ENCODE data around the gene ST8SIA5. TPM values are rescaled to one million over a fixed set of nuclear protein-coding genes. Genes with fewer than 3 reads are reported as not detected.

The ST8SIA5 gene
- total and polyA plus RNA-seq, 4 donors = 0.06 to 0.09 (median 0.08) TPM

GRCh38 chr18:46723856-46724415 is 32.9 kb downstream of the ST8SIA5 start:
- no peak for DNase-seq

GRCh38 chr18:46722051-46722450 is 34.8 kb downstream of the ST8SIA5 start:
- DNase-seq (no peak), ATAC-seq (ENCODE audit: insufficient read depth, low FRiP score) (no peak)
- peaks cover 0 to 3% (median 0%) of the 10 kb centered on the region in 5 donors for H3K4me1 ChIP-seq (ENCODE audit: control insufficient read depth in 5 of 5, insufficient read depth in 5 of 5, low read length in 5 of 5)
- H3K36me3 ChIP-seq (ENCODE audit: control insufficient read depth in 4 of 4, insufficient read depth in 4 of 4, low read length in 4 of 4) = no peaks in the 10 kb centered on the region
- peaks cover 0 to 2% (median 0%) of the 10 kb centered on the region in 3 donors for H3K27me3 ChIP-seq (ENCODE audit: control insufficient read depth in 3 of 3, insufficient read depth in 3 of 3, low read length in 2 of 3)
- no peak for TF ChIP-seq CTCF (IDR thresholded peaks at IDR 0.05; ENCODE audit: control extremely low read depth, extremely low read depth)
- WGBS, 2 donors = 63 to 77% methylated on average over 5 of the region's 5 CpGs
- peaks cover 0 to 3% (median 0%) of the 10 kb centered on the region in 4 donors for H3K9me3 ChIP-seq (ENCODE audit: control insufficient read depth in 4 of 4, insufficient read depth in 3 of 4, low read length in 3 of 4)
- no peak overlapping the region for H3K4me3 ChIP-seq
- H3K9ac ChIP-seq (ENCODE audit: insufficient read depth in 1 of 2, low read length in 2 of 2) = no peak overlapping the region
- H3K27ac ChIP-seq (ENCODE audit: low read depth in 1 of 2, low read length in 1 of 2) = no peak overlapping the region

More at GRCh38 chr18:46723856-46724415, 32.9 kb downstream of the ST8SIA5 start:
- no peak for ATAC-seq (ENCODE audit: insufficient read depth, low FRiP score)
- H3K4me1 ChIP-seq (ENCODE audit: control insufficient read depth in 5 of 5, insufficient read depth in 5 of 5, low read length in 5 of 5) = peaks cover 0 to 3% (median 0%) of the 10 kb centered on the region in 5 donors
- H3K9ac ChIP-seq (ENCODE audit: insufficient read depth in 1 of 2, low read length in 2 of 2) = no peak overlapping the region
- TF ChIP-seq CTCF (IDR thresholded peaks at IDR 0.05; ENCODE audit: control extremely low read depth, extremely low read depth) = no peak
- H3K36me3 ChIP-seq (ENCODE audit: control insufficient read depth in 4 of 4, insufficient read depth in 4 of 4, low read length in 4 of 4) = no peaks in the 10 kb centered on the region
- peaks cover 0 to 2% (median 0%) of the 10 kb centered on the region in 3 donors for H3K27me3 ChIP-seq (ENCODE audit: control insufficient read depth in 3 of 3, insufficient read depth in 3 of 3, low read length in 2 of 3)
- WGBS, 2 donors = 84 to 94% methylated on average over 4 of the region's 4 CpGs
- peaks cover 0 to 3% (median 0%) of the 10 kb centered on the region in 4 donors for H3K9me3 ChIP-seq (ENCODE audit: control insufficient read depth in 4 of 4, insufficient read depth in 3 of 4, low read length in 3 of 4)
- H3K27ac ChIP-seq (ENCODE audit: low read depth in 1 of 2, low read length in 1 of 2) = no peak overlapping the region
- no peak overlapping the region for H3K4me3 ChIP-seq

DNA sequence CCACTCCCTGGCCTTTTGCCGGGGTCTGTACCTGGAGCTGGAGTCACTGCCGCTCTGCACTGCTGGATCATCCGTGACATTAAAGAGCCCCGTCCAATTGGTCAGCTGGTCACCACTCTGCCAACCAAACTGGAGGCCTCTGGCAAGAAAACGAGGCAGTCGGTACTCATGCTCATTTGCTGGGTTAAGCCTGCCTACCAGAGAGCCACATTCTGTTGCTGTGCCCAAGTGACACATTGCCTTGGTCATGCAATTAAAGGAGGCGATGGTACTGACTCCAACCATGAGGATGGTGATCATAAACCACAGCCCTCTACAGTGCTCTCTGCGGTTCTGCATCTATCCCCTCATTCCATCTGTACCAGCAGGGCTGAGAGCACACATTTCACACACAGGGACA is 35.5 kb downstream of the ST8SIA5 start:
- H3K27me3 ChIP-seq (ENCODE audit: control insufficient read depth in 3 of 3, insufficient read depth in 3 of 3, low read length in 2 of 3) = peaks cover 0 to 2% (median 0%) of the 10 kb centered on the region in 3 donors
- ATAC-seq (ENCODE audit: insufficient read depth, low FRiP score) (no peak), DNase-seq (no peak)
- 91 to 95% methylated on average over 8 of the region's 8 CpGs for WGBS, 2 donors
- H3K4me3 ChIP-seq = no peak overlapping the region
- no peak for TF ChIP-seq CTCF (IDR thresholded peaks at IDR 0.05; ENCODE audit: control extremely low read depth, extremely low read depth)
- H3K4me1 ChIP-seq (ENCODE audit: control insufficient read depth in 5 of 5, insufficient read depth in 5 of 5, low read length in 5 of 5) = peaks cover 0 to 3% (median 0%) of the 10 kb centered on the region in 5 donors
- no peaks in the 10 kb centered on the region for H3K36me3 ChIP-seq (ENCODE audit: control insufficient read depth in 4 of 4, insufficient read depth in 4 of 4, low read length in 4 of 4)
- no peak overlapping the region for H3K9ac ChIP-seq (ENCODE audit: insufficient read depth in 1 of 2, low read length in 2 of 2)
- peaks cover 0 to 3% (median 0%) of the 10 kb centered on the region in 4 donors for H3K9me3 ChIP-seq (ENCODE audit: control insufficient read depth in 4 of 4, insufficient read depth in 3 of 4, low read length in 3 of 4)
- H3K27ac ChIP-seq (ENCODE audit: low read depth in 1 of 2, low read length in 1 of 2) = no peak overlapping the region
